Activated naive CD8-positive, alpha-beta T cell treated with anti-CD3 and anti-CD28 coated beads for 36 hours (primary cell): ENCODE measurements around the gene ATP1A4. TPM values are rescaled to one million over a fixed set of nuclear protein-coding genes. Genes with fewer than 3 reads are reported as not detected.

Experiments used
- DNase-seq: peaks from one replicate; pipeline ENCODE4 v3.0.0; 2021
- H3K27ac Mint-ChIP-seq: one replicate; pipeline ENCODE4 v1.8.0; 2022; ENCODE audit warnings: mild to moderate bottlenecking, moderate library complexity, mixed read lengths
- H3K27me3 Mint-ChIP-seq: one replicate; pipeline ENCODE4 v1.8.0; 2022; ENCODE audit warnings: mild to moderate bottlenecking, mixed read lengths
- H3K36me3 Mint-ChIP-seq: one replicate; pipeline ENCODE4 v1.8.0; 2021; ENCODE audit warnings: mild to moderate bottlenecking, mixed read lengths
- H3K4me1 Mint-ChIP-seq: one replicate; pipeline ENCODE4 v1.8.0; 2021; ENCODE audit warnings: mixed read lengths
- H3K4me3 Mint-ChIP-seq: one replicate; pipeline ENCODE4 v1.8.0; 2022; ENCODE audit warnings: mild to moderate bottlenecking, moderate library complexity, mixed read lengths
- H3K9me3 Mint-ChIP-seq: one replicate; pipeline ENCODE4 v1.8.0; 2022; ENCODE audit warnings: mixed read lengths
- total RNA-seq, 2 experiments: library from RNA; stranded (reverse); gene quantifications; one replicate each; pipeline ENCODE4 v1.2.3, GENCODE V29; 2021

Gene ATP1A4
- total RNA-seq, 2 experiments from 2014 or later = not detected

DNA sequence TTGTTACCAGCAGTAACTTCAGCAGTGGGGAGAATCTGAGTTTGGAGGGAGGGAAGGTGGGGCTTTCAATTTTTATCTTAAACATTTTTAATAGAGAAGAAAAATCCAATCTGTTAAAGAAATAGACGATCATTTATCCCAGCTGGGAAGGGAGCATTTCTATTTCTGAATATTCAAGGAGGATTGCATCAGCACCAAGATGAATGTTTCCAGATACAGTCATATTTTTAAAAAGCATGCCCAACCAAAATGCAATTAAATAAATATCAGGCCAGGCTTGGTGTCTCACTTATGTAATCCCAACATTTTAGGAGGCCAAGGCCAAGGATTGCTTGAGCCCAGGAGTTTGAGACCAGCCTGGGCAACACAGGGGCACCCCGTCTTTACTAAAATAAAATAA is 1.7 kb upstream of the ATP1A4 start:
- Mint-ChIP-seq H3K4me3 (no peak overlapping the region), H3K9me3 (no peaks in the 10 kb centered on the region)

DNA sequence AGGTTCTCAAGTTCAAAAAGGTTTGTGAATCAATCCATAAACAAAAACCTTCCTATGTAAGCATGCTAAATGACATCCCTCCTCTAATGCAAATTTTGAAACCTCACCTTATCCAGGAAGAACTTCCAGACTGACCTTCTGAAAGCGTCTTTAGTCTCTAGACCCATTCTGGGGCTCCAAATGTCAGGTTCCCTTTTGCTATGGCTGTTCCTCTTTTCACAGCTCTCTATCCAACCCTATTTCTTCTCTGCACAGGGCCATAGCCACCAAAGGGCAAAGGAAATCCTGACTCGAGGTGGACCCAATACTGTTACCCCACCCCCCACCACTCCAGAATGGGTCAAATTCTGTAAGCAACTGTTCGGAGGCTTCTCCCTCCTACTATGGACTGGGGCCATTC is 3.4 kb downstream of the ATP1A4 start:
- Mint-ChIP-seq H3K4me3 (no peak overlapping the region), H3K36me3 (no peaks in the 10 kb centered on the region), H3K27me3 (no peaks in the 10 kb centered on the region), H3K4me1 (no peaks in the 10 kb centered on the region), H3K9me3 (no peaks in the 10 kb centered on the region), H3K27ac (no peak overlapping the region)
- DNase-seq = no peak

More for the DNA sequence above, 1.7 kb upstream of the ATP1A4 start:
- no peak for DNase-seq
- no peaks in the 10 kb centered on the region for H3K36me3 Mint-ChIP-seq
- no peaks in the 10 kb centered on the region for H3K27me3 Mint-ChIP-seq
- no peaks in the 10 kb centered on the region for H3K4me1 Mint-ChIP-seq
- H3K27ac Mint-ChIP-seq = no peak overlapping the region

DNA sequence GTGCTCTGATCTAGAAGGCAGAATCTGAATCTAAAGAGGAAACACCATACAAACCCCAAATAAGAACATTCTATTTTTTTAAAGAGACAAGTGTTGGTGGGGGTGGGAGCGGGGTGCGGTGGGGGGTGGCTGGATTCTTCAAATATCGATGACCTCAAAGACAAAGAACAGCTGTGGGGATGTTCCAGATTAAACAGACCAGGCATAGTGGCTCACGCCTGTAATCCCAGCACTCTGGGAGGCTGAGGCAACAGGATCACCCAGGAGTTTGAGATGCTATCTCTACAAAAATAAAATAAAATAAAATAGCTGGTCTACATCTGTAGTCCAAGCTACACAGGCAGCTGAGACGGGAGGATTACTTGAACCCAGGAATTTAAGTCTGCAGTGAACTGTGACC is 5.0 kb downstream of the ATP1A4 start:
- Mint-ChIP-seq H3K9me3 (no peaks in the 10 kb centered on the region), H3K36me3 (no peaks in the 10 kb centered on the region), H3K4me3 (no peak overlapping the region), H3K4me1 (no peaks in the 10 kb centered on the region), H3K27ac (no peak overlapping the region), H3K27me3 (no peaks in the 10 kb centered on the region)
- no peak for DNase-seq

DNA sequence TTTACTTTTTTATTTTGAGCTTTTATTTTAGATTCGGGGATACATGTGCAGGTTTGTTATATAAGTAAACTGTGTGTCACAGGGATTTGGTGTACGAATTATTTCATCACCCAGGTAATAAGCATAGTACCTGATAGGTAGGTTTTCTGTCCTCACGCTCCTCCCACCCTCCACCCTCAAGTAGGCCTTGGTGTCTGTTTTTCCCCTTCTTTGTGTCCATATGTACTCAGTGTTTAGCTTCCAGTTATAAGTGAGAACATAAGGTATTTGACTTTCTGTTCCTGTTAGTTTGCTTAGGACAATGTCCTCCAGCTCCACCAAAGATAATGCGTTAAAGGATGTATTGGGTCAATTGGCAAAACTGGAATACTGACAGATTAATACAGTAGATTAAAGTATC is 5.8 kb downstream of the ATP1A4 start:
- no peaks in the 10 kb centered on the region for H3K9me3 Mint-ChIP-seq
- H3K36me3 Mint-ChIP-seq = no peaks in the 10 kb centered on the region

DNA sequence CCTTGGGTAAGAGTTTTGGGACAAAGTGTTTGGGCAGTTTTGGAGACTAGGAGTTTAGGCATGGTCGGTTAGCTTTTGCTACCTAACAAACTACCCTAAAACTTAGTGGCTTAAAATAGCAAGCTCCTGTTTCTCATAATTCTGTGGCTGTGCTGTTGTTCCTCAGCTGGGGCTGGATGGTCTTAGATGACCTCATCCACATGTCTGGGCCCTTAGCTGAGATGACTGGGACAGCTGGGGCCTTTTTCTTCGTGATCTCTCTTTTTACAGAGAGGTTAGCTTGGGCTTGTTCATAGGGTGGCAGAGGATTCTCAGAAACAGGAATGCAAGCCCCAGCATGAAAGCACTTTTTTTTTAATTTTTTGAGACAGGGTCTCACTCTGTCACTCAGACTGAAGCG is 6.6 kb downstream of the ATP1A4 start:
- no peaks in the 10 kb centered on the region for H3K4me1 Mint-ChIP-seq
- H3K4me3 Mint-ChIP-seq = no peak overlapping the region
- H3K9me3 Mint-ChIP-seq = no peaks in the 10 kb centered on the region
- H3K36me3 Mint-ChIP-seq = no peaks in the 10 kb centered on the region
- DNase-seq = no peak
- H3K27me3 Mint-ChIP-seq = no peaks in the 10 kb centered on the region
- no peak overlapping the region for H3K27ac Mint-ChIP-seq

More for the DNA sequence above, 5.8 kb downstream of the ATP1A4 start:
- Mint-ChIP-seq H3K4me1 (no peaks in the 10 kb centered on the region), H3K27me3 (no peaks in the 10 kb centered on the region), H3K27ac (no peak overlapping the region), H3K4me3 (no peak overlapping the region)
- no peak for DNase-seq

DNA sequence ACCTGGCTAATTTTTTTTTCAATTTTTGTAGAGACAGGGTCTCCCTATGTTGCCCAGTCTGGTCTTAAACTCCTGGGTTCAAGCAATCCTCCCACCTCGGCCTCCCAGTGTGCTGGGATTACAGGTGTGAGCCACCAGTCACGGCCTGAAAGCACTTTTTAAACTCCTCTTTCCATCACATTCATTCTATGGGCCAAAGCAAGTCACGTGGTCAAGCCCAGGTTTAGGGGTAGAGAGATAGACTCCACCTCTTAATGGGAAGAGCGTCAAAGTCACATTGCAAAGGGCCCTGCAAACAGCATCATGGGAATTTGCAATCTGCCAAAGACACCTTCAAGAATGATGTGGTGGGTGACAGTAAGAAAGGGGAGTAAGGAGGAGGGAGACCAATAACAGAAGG is 7.1 kb downstream of the ATP1A4 start:
- no peaks in the 10 kb centered on the region for H3K4me1 Mint-ChIP-seq
- no peaks in the 10 kb centered on the region for H3K9me3 Mint-ChIP-seq
- H3K27me3 Mint-ChIP-seq = peaks cover 4% of the 10 kb centered on the region
- H3K36me3 Mint-ChIP-seq = no peaks in the 10 kb centered on the region
- H3K27ac Mint-ChIP-seq = no peak overlapping the region
- DNase-seq = no peak
- no peak overlapping the region for H3K4me3 Mint-ChIP-seq

DNA sequence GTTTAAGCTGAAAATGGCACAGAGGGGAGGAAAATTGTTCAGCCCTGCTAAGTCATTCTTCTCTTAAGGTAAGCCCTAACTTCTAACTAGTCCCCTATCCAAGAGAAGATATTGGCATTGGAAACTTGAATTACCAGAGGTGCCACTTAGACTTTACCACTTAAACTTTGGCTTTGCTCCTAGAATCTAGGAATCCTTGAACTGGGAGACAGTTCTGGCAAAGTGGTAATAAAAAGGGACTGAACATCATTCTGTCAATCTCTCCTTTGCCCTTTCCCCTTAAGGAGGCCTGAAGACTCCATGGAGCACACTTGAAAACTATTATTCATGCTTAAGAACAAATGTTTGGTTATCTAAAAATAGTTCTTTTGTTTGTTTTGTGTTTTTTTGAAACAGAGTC is 8.4 kb downstream of the ATP1A4 start:
- Mint-ChIP-seq H3K4me3 (no peak overlapping the region), H3K4me1 (no peaks in the 10 kb centered on the region), H3K27ac (no peak overlapping the region), H3K36me3 (no peaks in the 10 kb centered on the region), H3K27me3 (peaks cover 10% of the 10 kb centered on the region), H3K9me3 (no peaks in the 10 kb centered on the region)
- no peak for DNase-seq

DNA sequence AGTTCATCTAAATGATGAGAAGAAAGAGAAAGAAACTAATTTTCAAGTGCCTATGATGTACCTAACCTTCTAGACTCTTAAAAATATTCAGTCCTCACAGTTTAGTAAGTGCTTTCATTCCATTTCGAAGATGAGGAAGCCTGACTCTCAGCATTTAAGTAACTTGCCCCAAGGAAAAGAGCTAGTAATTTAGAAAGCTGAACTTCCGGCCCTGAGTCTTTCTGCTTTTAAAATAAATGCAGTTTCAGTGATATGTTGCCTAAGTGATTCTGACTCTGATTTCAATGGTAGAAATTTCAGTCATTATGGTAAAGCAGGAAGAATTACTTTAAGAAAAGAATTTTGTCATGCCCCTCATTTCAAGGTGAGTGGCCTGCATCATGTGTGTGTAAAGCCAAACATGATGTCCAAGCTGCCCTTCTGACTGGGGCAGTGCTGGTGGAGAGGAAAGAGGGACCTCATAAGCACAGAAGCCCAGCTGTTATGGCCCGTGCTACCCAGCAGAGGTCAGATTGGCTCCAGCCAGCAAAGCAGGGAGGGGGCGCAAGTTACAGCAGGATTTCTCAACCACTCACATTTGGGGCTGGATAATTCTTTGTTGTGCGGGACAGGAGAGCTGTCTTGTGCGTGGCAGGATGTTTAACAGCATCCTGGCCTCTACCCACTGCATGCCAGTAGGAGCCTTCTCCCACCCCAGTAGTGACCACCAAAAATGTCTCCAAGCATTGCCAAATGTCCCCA is 10.7 kb downstream of the ATP1A4 start:
- Mint-ChIP-seq H3K36me3 (no peaks in the 10 kb centered on the region), H3K4me3 (no peak overlapping the region), H3K27me3 (peaks cover 15% of the 10 kb centered on the region), H3K27ac (no peak overlapping the region), H3K4me1 (peaks cover 6% of the 10 kb centered on the region), H3K9me3 (no peaks in the 10 kb centered on the region)
- no peak for DNase-seq

DNA sequence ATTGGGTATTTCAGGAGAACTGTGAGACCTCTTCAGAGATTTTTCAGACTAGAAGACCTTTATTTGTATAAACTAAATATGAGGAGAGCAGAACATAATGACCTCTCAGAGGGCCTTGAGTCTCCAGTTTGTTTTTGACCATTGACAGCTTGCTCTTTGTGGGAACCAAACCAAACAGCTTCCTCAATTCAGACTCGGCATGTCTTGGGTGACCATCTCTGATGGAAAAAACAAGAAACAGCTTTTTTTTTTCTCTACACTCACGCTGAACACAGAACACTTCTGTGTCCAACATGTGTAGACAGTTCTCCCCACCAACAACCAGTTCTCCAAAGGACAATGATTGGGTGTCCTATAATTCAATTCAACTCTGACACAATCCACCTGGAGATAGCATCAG is 11.5 kb downstream of the ATP1A4 start:
- Mint-ChIP-seq H3K9me3 (no peaks in the 10 kb centered on the region), H3K4me1 (peaks cover 13% of the 10 kb centered on the region), H3K27ac (no peak overlapping the region), H3K36me3 (no peaks in the 10 kb centered on the region), H3K27me3 (peaks cover 15% of the 10 kb centered on the region), H3K4me3 (no peak overlapping the region)
- no peak for DNase-seq

DNA sequence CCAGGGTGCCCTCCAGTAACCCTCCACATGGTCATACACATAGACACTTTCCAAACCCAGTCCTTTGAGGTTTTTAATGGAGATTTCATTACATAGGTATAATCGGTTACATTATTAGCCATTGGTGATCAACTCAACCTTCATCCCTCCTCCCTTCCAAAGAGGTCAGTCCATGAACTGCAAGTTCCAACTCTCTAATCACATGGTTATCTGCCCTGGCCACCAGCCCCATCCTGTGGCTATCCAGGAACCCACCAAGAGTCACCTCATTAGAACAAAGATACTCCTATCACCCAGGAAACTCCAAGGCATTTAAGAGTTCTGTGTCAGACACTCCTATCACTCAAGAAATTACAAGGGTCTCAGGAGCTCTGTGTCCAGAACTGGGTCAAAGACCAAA is 12.2 kb downstream of the ATP1A4 start:
- peaks cover 15% of the 10 kb centered on the region for H3K27me3 Mint-ChIP-seq

DNA sequence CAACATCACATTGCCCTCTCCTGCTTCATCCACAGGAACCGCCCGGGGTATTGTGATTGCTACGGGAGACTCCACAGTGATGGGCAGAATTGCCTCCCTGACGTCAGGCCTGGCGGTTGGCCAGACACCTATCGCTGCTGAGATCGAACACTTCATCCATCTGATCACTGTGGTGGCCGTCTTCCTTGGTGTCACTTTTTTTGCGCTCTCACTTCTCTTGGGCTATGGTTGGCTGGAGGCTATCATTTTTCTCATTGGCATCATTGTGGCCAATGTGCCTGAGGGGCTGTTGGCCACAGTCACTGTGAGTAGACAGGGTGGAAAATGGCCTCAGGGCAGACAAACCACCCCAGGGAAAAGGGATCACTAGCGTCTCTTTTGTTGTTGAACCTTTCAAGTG is 12.7 kb downstream of the ATP1A4 start:
- Mint-ChIP-seq H3K4me1 (peaks cover 16% of the 10 kb centered on the region), H3K36me3 (no peaks in the 10 kb centered on the region), H3K9me3 (no peaks in the 10 kb centered on the region), H3K27me3 (peaks cover 19% of the 10 kb centered on the region), H3K4me3 (no peak overlapping the region), H3K27ac (no peak overlapping the region)
- no peak for DNase-seq

More for the DNA sequence above, 12.2 kb downstream of the ATP1A4 start:
- Mint-ChIP-seq H3K4me1 (peaks cover 14% of the 10 kb centered on the region), H3K36me3 (no peaks in the 10 kb centered on the region), H3K9me3 (no peaks in the 10 kb centered on the region), H3K27ac (no peak overlapping the region), H3K4me3 (no peak overlapping the region)
- no peak for DNase-seq

DNA sequence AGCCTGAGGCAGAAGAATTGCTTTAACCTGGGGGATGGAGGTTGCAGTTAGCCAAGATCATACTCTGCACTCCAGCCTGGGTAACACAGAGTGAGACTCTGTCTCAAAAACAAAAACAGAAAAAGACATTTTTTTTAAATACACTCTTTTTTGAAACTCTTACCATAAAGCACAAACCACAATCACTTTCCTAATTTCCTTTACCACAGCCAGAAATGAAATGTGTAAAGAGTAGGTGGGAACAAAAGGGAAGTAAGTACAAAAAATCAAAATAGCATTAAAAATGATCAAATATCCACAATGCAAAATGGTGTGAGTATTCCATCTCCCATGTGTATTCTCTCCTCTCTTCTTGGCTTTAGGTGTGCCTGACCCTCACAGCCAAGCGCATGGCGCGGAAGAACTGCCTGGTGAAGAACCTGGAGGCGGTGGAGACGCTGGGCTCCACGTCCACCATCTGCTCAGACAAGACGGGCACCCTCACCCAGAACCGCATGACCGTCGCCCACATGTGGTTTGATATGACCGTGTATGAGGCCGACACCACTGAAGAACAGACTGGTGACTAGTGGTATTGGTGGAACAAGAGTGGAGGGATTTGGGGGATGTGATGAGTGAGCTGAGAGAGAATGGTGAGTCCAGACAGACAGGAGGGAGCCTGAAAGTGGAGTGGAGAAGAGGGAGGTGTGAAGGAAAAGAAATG is 14.9 kb downstream of the ATP1A4 start:
- Mint-ChIP-seq H3K36me3 (no peaks in the 10 kb centered on the region), H3K27ac (peak overlapping the region; percentile 1), H3K27me3 (peaks cover 23% of the 10 kb centered on the region)

DNA sequence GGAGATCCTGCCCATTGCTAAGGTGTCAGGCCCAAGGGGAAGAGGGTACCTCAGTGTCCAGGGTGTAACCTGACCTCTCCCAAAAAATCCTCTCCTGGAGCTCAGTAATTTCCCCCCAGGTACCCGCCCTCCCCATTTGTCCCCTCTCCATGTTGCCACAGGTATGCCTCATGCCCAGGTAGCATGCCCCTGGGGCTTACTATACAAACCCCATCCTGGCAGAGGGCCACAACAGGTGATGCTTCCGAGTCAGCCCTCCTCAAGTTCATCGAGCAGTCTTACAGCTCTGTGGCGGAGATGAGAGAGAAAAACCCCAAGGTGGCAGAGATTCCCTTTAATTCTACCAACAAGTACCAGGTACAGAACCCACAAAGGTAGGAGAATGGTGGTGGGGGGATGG is 15.7 kb downstream of the ATP1A4 start:
- Mint-ChIP-seq H3K4me1 (peaks cover 27% of the 10 kb centered on the region), H3K27me3 (peaks cover 27% of the 10 kb centered on the region), H3K36me3 (no peaks in the 10 kb centered on the region), H3K9me3 (no peaks in the 10 kb centered on the region), H3K27ac (no peak overlapping the region), H3K4me3 (no peak overlapping the region)
- DNase-seq = no peak

More for the DNA sequence above, 14.9 kb downstream of the ATP1A4 start:
- Mint-ChIP-seq H3K9me3 (no peaks in the 10 kb centered on the region), H3K4me1 (peaks cover 27% of the 10 kb centered on the region), H3K4me3 (no peak overlapping the region)
- DNase-seq = no peak

DNA sequence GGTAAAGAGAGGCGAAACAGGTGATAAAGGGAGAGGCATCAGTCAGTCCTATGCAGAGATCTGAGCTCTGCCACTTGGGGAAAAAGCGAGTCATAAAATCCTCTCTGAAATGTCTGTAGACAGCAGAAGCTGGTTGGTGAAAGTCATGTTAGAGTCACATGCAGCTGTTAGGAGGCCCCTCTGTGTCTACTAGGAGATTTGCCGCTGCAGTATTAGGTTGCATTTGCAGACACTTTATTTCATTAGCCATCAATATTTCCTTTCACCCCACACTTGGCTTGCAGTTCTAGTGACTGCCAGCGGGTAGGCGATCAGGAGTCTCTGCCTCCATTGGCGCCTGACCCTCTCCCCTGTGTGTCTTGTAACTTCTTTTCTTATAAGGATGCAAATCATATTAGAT is 16.2 kb downstream of the ATP1A4 start:
- no peaks in the 10 kb centered on the region for H3K36me3 Mint-ChIP-seq
- H3K27me3 Mint-ChIP-seq = peaks cover 29% of the 10 kb centered on the region
- no peak overlapping the region for H3K27ac Mint-ChIP-seq
- H3K4me1 Mint-ChIP-seq = peaks cover 27% of the 10 kb centered on the region
- peak; percentile 26 for DNase-seq
- H3K4me3 Mint-ChIP-seq = no peak overlapping the region
- H3K9me3 Mint-ChIP-seq = no peaks in the 10 kb centered on the region

DNA sequence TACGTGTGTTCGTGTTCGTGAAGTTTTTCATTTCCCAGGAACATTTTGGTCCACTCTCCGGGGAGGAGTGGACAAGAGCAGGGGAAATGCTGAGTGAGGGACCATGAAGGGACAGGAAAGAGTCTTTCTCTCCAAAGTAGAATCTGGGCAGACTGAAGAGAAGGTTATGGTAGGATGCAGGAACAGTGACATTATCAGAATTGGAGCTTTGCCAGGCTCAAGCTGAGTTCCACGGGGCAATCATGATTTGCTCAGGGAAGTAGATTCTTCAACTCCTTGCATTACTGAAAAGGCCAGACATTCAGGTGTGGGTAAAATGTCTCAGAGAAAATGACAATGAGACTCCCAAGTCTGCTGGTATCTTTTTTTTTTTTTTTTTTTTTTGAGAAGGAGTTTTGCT is 16.6 kb downstream of the ATP1A4 start:
- Mint-ChIP-seq H3K4me1 (peaks cover 27% of the 10 kb centered on the region), H3K9me3 (no peaks in the 10 kb centered on the region), H3K27me3 (peaks cover 29% of the 10 kb centered on the region), H3K27ac (no peak overlapping the region), H3K4me3 (no peak overlapping the region), H3K36me3 (no peaks in the 10 kb centered on the region)
- no peak for DNase-seq
